ENCODE measurements around the gene CDC42BPB. TPM values are rescaled to one million over a fixed set of nuclear protein-coding genes. Genes with fewer than 3 reads are reported as not detected.

The CDC42BPB gene
- total and polyA plus RNA-seq, 11 donors: 31.1 to 124 (median 68.9) TPM

DNA sequence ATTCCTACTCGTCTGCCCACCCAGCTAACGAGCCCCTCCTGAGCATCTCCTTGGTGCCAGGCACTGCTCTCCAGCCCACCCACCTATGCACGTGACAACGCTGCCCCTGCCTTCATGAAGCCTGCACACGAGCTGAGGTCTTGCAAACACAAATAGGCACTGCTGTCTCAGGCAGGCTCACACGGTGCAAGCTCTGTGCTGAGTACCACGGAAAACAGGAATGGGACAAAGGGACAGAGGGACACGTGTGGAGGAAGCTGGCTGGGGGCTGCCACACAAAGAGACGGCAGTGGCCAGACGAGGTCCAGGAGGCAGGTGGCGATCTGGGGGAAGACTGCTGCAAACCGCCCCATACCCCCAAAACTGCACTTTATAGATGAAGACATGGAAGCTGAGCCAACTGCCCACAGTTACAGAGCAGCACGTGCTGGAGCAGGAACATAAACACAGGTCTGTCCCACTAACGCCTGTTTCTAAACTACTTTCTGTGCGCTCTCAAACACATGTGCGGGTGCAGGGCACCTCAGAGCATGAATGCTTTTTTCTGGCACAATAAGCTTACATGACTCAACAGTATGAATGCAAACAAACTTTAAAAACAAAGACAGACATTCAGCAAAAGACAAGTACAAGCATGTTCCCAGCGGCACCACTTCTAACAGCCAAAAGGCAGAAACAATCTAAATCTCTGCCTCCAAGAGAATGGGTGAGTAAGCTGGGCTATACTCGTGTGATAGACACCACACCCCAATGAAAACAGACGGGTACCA, 70.4 kb downstream of the CDC42BPB start:
- Histone ChIP-seq H3K4me1 (no peaks in the 10 kb centered on the region), H3K9me3 (peaks cover 0 to 20% (median 10%) of the 10 kb centered on the region in 12 donors), H3K27me3 (no peaks in the 10 kb centered on the region), H3K4me3 (no peak overlapping the region), H3K27ac (no peak overlapping the region), H3K36me3 (peaks cover 4 to 90% (median 77%) of the 10 kb centered on the region in 9 donors)
- no peak for ATAC-seq
- 95 to 96% (median 96%) methylated on average over 19 of the region's 19 CpGs for WGBS, 4 donors
- no peak for DNase-seq
- TF ChIP-seq POLR2A (IDR thresholded peaks at IDR 0.05): no peak
- TF ChIP-seq, protein P1, sequence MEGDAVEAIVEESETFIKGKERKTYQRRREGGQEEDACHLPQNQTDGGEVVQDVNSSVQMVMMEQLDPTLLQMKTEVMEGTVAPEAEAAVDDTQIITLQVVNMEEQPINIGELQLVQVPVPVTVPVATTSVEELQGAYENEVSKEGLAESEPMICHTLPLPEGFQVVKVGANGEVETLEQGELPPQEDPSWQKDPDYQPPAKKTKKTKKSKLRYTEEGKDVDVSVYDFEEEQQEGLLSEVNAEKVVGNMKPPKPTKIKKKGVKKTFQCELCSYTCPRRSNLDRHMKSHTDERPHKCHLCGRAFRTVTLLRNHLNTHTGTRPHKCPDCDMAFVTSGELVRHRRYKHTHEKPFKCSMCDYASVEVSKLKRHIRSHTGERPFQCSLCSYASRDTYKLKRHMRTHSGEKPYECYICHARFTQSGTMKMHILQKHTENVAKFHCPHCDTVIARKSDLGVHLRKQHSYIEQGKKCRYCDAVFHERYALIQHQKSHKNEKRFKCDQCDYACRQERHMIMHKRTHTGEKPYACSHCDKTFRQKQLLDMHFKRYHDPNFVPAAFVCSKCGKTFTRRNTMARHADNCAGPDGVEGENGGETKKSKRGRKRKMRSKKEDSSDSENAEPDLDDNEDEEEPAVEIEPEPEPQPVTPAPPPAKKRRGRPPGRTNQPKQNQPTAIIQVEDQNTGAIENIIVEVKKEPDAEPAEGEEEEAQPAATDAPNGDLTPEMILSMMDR (IDR thresholded peaks at IDR 0.05): no peak
- intact Hi-C loops (cut with DNase I): no loop called here

DNA sequence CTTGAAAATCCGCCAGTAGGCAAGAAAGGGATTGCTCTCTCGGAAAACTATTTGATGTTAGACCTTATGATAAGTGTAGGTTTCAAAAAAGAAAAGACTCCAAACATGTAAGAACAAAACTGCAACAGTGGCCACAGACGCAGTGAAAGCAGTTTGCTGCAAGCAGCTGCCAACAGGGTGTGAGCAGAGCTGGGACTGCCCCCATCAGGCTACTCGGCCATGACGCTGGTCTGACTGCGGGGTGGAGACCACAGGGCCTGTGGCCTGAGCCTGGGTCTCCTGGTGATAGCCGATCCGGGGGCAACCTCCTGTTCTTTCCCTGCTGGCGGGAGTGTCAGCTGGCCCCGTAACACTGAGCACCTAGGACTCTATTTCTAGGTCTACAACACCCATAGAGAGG, 71.7 kb downstream of the CDC42BPB start:
- intact Hi-C loops (cut with DNase I): no loop called here
- Histone ChIP-seq H3K27ac (no peak overlapping the region), H3K36me3 (peaks cover 4 to 90% (median 78%) of the 10 kb centered on the region in 9 donors), H3K4me3 (no peak overlapping the region), H3K9me3 (peaks cover 0 to 20% (median 10%) of the 10 kb centered on the region in 12 donors), H3K27me3 (no peaks in the 10 kb centered on the region), H3K4me1 (no peaks in the 10 kb centered on the region)
- ATAC-seq (peak in 2 of 4 donors; percentile 35 to 36), DNase-seq (no peak)
- no peak for TF ChIP-seq POLR2A (IDR thresholded peaks at IDR 0.05)
- TF ChIP-seq, protein P1 (IDR thresholded peaks at IDR 0.05): no peak
- 76 to 91% (median 87%) methylated on average over 8 to 10 of the region's 10 CpGs for WGBS, 4 donors

DNA sequence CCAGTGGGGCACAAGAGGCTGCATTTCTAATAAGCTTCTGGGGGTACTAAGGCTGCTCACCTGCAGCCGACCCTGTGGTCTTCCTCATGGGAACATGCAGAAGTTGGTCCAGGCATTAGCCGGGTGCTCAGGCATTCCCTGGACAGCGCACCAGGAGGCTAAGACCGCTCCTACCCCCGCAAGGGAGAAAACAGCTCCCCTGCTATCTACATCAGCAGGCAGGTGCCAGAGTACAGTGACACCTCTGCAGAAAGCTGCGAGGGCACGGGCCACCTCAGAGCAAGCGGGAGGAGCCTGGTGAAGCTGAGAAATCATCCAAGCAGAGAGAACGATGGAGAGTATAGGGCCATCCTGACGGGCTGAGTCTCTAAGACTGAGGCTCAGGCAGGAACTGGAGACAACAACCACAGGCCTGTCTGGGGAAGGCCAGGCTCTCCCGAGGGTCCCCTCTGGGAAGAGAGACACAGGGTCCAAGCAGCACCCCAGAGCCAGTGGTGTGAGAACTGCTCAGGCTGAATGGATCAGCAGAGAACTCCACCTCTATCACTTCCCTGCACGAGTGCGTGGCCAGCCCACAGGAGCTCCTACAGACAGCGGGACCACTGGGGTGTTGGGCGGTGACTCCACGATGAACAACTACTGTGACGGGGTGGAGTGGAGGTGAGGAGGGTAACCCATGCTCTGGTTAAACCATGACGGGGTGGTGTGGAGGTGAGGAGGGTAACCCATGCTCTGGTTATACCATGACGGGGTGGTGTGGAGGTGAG, 72.8 kb downstream of the CDC42BPB start:
- intact Hi-C loops (cut with DNase I): no loop called here
- WGBS, 4 donors: 93 to 94% (median 93%) methylated on average over 19 of the region's 19 CpGs
- peaks cover 4 to 90% (median 80%) of the 10 kb centered on the region in 9 donors for H3K36me3 ChIP-seq
- no peaks in the 10 kb centered on the region for H3K27me3 ChIP-seq
- ATAC-seq (no peak), DNase-seq (no peak)
- no peak overlapping the region for H3K4me3 ChIP-seq
- TF ChIP-seq, protein P1 (IDR thresholded peaks at IDR 0.05): no peak
- no peak for TF ChIP-seq POLR2A (IDR thresholded peaks at IDR 0.05)
- peaks cover 0 to 19% (median 10%) of the 10 kb centered on the region in 12 donors for H3K9me3 ChIP-seq
- H3K27ac ChIP-seq: no peak overlapping the region
- H3K4me1 ChIP-seq: no peaks in the 10 kb centered on the region

DNA sequence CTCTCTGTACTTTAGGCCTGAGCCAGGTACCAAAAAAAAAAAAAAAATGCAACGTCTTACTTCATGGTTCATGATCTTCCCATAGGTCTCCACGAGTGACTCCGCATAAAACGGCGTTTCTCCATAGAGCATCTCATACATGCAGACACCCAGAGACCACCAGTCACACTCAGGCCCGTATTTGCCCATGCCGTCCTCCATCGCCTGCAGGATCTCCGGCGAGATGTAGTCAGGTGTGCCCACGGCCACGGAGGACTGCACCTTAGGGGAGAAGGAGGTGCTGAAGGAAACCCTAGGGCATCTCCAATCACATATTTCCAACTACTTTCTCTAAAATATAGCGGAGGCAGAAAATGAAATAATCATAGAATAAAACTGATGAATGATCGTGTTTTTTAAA, 73.9 kb downstream of the CDC42BPB start:
- Histone ChIP-seq H3K4me1 (no peaks in the 10 kb centered on the region), H3K27ac (no peak overlapping the region), H3K4me3 (no peak overlapping the region), H3K27me3 (no peaks in the 10 kb centered on the region), H3K36me3 (peaks cover 4 to 91% (median 84%) of the 10 kb centered on the region in 9 donors), H3K9me3 (peaks cover 0 to 9% (median 8%) of the 10 kb centered on the region in 12 donors)
- no peak for TF ChIP-seq POLR2A (IDR thresholded peaks at IDR 0.05)
- TF ChIP-seq, protein P1 (IDR thresholded peaks at IDR 0.05): no peak
- intact Hi-C loops (cut with DNase I): no loop called here
- ATAC-seq (no peak), DNase-seq (no peak)
- 93 to 97% (median 94%) methylated on average over 14 of the region's 14 CpGs for WGBS, 4 donors
